ENCODE measurements around the gene PIGS.
"Not testable (repeated sequence)": the region's sequence is repeated elsewhere in the genome, so short reads cannot be mapped to it uniquely, and the experiment has no call there.

The PIGS gene

DNA sequence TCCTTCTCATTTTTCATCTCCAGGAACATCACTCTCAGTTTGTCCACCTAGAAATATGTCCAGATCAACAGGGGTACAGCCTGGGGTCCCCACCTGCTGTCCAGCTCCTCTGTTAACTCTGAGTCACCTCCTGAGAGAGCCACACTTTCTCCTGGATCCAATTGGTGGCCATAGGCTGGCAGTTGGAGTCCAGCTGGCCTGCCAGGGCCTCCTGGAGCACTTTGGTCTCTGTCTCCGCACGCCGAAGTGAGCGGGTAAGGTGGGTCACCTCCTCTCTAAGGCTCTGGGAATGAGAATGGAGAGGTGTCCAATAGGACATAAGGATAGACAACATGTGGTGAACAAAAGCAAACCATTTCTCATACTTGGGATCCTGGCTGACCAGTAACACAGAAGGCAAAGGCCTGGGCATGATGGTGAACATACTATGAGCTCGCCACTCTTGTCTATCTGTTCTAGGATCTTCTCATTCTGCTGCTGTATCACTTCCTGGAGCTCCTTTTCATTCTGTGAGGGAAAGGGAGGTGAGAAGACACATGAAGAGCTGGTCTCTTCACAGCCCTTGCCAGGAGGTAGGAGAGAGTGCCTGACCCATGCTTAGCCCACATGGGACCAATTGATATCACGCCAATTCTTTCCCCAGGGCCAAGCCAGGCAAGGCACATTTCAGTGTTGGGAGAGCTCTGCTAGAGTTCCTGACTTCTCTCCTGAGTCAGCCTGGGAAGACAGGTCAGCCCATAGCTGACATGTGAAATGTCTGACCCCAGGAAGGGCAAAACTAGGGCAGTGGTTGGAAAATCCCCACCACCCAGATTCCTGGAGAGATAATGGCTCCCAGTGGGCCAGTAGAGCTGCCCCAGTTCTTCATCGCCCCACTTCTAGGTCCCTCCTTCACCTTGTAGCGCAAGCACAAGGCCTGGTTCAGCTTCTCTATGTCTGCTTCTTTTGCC is 7.2 kb upstream of the PIGS start:
- ATAC-seq: no peak
- DNase-seq: no peak

DNA sequence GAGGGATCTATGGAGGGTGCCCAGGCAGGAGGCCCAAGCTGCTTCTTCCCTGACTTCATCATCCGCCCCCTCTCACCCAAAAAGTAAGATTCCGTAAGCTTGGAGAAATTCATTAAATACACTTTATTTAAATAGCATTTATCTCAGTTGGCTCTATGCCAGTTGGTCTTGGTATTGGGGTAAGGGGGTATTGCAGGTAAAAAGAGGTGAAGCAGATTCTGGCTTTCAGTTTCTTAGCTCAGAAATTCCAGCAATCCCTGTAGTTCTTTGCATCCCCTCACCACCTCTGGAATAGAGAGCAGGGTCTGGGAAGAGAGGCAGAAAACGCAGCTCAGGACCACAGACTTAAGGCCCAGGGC is 6.1 kb upstream of the PIGS start:
- ATAC-seq (no peak), DNase-seq (no peak)

DNA sequence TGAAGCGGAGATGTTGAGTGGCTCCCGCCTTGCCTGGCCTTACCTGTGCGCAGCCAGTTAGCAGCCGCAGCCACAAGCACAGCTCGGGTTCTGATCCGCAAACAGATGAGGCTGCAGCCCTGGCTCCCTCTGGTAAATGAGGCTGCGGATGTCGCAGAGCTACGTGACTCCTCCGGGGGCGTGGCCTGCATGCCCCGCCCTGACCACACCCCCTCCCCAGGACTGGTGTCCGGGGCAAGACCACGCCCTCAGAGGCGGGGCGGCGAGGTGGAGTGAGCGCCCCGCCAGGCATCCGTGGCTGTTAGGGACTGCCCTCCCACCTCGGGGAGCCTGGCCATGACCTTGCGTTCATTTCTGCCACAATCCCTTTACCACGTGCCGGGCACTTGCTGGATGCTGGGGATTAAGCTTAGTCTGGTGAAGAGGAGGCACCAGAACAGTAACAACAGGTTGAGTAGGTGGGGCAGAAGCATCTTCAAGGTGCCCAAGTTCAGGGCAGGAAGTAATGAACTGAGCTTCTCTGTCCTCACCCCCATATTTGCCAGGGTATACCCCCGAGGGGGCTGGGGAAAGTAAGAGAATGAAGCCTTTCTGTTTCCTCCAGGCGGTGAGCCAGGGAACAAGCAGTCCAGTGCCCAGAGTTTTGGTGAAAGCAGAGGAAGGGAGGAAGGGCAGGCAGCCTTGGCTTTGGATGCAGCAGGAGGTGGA is 5.6 kb upstream of the PIGS start, which contains the start of gene ALDOC:
Gene ALDOC (minus strand): TSS at position 138 of the 708 bp plus-strand sequence. CDS start 1,363 bp downstream, outside the sequence.
- peak; percentile 99 for DNase-seq
- peak; percentile 94 for ATAC-seq

DNA sequence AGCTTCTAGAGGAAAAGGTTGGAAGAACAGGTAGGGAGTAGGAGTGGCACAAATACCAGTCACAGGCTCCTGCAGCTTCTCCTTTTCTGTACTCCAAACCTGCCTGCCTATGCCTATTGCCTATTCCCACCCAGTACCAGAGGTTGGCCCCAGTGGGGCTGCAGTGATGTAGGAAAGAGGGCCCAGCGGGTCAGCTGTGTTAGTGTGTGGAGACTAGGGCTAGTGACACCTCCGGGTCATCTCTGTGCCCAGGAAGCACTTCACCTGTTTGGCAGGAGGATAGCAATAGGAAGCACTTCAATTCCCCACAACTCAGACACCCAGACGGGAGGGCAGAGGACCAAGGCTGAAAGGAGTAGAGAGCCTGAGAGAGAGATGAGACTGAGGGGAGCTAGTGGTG is 4.7 kb upstream of the PIGS start:
- not testable (repeated sequence) for ATAC-seq, DNase-seq

DNA sequence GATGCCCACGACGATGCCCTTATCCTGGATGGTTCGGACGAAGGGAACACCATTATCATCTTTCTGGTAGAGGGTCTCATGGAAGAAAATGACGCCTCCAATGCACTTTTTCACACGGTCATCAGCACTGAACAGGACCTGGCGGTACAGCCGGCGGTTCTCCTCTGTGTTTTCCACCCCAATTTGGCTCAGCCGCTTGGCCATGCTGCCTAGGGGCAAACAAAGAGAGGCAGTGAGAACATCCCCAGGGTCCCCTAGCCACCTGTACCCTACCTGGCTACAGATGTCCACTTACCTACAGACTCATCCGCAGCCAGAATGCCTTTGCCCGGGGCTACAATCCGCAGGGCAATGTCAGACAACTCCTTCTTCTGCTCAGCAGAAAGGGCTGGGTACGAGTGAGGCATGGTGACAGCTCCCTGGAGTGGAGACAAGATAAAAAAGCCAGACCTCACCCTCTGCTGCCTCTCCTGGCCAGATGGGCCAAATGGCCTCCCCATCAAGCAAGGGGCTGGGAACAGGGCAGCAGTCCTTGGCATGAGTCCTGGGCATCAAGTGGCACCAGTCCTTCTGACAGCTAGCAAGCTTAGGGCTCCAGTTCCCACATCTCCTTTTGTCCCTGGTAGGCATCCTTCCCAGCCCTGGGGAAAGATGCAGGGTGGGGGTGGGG is 3.9 kb upstream of the PIGS start:
- DNase-seq (no peak), ATAC-seq (no peak)

DNA sequence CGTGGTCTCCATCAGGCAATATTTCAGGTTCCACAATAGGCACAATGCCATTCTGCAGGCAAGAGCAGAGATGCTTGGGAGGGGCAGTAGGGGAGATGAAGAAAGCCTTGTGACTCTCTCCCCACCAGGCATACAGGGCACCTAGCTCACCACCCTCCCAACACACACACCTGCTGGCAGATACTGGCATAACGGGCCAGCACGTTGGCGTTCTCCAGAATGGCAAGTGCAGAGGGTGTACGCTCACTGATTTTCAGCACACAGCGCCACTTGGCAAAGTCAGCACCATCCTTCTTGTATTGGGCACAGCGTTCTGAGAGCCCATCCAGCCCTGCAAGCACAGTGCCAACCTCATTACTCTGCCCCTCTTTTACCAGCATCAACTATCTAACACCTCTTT is 3.2 kb upstream of the PIGS start:
- DNase-seq (no peak), ATAC-seq (no peak)

DNA sequence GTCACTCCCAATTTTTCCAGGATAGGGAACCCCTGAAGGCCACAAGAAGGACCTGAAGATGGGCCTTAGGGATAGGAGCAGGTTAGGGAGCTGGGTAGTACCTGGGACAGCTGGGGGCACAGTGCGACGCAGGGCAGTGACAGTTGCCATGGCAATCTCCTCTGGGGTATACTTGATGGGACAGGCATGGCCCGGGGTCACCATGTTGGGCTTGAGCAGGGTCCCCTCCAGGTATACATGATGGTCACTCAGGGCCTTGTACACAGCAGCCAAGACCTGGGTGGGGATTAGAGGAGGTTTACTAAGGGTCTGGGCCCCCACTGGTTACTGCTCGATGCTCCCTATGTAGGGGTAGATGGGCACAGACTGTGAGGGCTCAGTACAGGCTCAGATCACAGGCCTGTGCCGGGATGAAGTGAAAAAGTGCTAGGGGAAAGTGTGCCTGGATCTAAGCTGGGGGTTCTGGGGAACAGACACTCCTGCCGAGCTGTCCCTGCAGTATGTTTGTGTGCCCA is 2.7 kb upstream of the PIGS start:
- DNase-seq (no peak), ATAC-seq (no peak)

DNA sequence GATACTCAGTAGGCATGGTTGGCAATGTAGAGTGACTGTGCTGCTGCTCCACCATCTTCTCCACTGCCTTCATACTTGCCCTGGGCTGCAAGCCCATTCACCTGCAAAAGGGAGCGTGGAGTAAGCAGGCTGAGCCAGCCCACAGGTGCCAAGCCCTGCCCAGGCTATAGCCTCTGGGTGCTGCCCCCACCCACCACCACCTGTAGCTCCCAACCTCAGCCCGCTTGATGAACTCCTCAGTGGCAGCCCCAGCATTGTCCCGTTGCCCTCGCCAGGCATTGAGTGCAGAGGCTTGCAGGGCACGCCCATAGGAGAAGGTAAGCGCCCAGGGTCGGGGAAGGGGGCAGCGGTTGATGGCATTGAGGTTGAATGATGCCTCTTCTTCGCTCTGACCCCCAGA is 2.2 kb upstream of the PIGS start:
- ATAC-seq: no peak

DNA sequence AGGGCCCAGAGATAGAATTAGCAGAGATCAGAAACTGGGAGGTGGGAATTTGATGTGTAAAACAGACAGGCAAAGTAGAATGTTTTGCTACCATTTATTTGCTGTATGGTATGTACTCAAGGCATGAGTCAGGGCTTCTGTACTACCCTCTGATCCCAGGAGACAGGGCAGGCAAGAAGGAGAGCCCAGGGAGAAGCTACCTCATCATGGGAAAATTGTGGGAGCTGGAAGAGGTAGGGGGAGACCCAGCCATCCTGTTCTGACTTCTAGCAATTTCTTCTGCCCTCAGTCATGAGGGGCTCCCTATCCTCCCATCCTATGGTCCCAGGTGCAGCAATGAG is 1.7 kb upstream of the PIGS start:
- DNase-seq: no peak
- no peak for ATAC-seq

More for the DNA sequence above, 2.2 kb upstream of the PIGS start:
- no peak for DNase-seq

DNA sequence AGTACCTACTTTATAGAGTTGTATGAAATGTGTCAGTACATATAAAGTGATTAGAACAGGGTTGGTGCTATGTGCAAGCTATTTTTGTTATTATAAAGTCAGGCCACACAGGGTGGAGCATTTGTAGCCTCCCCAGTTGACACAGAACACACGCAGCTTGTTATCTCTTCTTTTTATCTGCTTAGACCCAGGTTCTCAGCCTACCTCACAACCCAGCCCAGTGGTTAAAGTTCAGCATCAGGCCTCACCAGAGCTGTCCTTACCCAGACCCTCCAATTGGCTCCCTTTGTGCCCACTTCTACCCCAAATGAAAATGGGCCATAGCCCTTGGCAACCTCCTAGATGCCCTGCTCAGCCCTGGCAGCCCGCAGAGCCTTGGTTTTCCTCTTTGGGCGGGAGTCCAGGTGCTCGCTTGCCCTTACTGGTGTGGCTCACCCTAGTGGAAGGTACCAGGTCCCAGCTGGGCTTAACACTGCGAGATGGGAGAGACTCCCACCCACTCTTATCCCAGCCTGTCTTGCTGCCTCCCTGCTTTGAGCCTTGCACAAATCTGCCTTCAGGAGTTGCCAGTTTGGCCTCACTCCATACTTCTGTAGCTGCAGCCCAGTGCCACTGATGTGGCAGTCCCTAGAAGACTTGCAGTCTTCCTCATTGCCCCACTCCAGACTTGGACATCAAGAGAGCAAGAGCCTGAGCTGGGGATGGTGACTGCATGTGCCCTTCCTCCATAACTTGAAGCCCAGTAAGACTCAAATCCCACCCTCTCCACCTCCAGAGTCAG is 1.1 kb upstream of the PIGS start:
- no peak for ATAC-seq
- DNase-seq: no peak

DNA sequence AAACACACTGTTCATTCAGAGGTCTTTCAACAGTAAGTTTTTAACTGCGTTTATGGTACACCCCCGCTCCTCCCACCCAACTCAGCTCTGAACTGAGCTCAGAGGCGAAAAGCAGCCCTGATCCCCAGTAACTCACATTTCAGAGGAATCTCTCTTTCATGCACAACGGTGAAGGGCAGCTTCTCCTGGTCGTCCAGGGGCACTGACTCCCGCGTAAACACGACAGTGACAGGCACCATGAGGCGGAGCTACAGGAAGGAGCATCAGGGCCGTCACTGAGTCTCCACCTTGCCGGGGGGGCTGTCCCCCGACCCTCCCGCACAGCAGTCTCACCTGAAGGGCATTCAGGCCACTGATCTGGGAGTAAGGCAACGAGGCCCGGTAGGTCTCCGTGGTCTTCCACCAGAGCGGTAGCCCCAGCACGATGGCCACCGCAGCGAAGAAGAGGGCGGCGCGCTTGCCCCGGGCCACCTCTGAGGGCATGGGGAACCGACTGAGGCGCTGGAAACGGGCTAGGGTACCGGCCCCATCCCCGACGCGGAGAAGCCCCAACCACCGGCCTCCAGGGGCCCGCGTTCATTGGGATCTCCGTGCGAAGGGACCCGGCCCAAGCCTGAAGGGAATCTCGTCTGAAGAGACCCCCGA is 486 bp downstream of the PIGS start:
- peak; percentile 42 for ATAC-seq
- DNase-seq: peak; percentile 62

DNA sequence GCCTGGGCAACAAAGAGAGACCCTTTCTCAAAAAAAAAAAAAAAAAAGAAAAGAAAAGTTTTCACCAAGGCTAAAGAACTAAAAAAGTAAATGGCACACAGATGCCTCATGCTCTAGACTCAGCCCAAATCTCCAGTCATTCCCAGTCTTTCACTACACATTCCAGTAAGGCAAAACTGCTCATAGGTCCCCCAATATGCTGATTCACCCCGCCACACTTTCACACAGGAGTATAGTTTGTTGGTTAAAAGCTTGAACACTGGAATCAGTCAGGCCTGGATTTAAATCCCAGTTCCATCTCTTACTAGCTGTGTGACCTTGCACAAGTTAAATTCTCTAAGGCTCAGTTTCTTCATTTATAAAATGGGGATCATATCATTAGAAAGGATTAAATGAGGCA is 1.9 kb downstream of the PIGS start:
- no peak for DNase-seq
- ATAC-seq: no peak

DNA sequence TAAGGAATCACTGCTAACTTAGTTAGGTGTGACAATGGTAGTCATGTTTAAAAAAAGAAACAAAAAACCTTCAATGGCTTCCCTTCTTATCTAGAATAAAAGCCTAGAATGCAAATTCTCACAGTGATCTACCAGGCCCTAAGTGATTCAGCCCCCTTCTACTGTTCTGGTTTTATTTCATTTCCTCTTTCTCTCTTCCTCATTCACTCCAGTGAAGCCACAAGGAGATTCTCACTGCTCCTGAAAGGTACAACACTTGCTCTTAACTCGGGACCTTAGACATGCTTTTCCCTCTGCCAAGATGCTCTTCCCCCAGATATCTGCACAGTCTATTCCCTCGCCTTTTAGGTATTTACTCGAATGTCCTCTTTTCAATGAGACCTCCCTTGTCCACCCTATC is 3.7 kb downstream of the PIGS start:
- no peak for DNase-seq
- ATAC-seq: no peak

DNA sequence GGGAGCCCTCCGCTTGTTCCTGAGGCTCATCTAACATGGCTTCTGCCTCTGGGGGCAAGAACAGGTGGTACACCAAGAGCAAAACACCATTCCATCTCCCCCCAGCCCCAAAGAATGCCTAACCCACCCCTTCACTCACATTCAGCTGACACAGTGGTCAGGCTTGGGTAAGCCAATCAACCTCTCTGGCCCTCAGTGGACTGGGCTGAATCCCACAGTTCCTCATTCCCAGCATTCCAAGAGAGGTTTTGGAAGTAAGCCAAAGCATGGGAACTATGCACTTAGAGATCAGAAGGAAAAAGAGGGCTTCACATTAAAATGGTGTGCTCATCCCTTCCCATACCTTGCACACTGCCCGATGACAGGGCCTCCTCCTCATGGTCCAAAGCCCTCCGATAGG is 7.8 kb downstream of the PIGS start:
- DNase-seq (no peak), ATAC-seq (no peak)

DNA sequence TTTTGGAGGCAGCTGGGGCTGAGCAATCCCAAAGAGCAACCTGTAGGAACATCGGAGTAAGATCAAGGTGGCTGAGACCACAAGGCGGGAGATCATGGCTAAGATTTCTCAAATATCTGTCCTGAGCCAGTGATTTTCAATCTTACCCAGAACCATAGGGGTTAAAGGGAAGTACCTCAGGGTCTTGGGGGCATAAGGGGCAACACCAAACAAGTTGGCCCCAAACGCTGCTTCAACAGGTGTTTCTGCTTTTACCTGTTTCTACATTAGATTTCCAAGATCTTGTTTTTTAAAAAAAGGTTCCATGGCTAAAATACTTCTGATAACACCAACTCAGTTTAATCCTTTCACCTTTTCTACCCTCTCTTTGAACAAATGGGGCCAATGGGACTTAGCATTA is 16.3 kb downstream of the PIGS start:
- no peak for DNase-seq
- no peak for ATAC-seq

DNA sequence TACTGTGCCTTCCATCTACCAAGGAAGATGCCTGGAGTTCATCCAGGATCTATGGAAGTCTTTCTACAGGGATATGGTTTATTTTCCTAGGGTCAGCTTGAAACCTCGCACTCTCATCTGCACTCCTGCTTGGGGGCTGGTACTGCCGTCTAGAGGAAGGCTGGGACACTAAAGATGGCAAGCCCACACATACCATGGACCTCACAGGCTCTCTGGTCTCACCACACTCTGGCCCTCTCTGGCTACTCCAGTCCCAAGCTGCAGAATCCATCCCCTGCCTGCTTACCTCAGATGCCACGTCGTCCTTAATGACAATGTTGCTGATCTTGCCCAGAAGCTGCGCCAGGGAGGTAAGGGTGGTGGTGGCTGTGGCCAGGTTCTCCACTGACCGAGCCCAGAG is 16.8 kb downstream of the PIGS start:
- ATAC-seq (no peak), DNase-seq (no peak)

DNA sequence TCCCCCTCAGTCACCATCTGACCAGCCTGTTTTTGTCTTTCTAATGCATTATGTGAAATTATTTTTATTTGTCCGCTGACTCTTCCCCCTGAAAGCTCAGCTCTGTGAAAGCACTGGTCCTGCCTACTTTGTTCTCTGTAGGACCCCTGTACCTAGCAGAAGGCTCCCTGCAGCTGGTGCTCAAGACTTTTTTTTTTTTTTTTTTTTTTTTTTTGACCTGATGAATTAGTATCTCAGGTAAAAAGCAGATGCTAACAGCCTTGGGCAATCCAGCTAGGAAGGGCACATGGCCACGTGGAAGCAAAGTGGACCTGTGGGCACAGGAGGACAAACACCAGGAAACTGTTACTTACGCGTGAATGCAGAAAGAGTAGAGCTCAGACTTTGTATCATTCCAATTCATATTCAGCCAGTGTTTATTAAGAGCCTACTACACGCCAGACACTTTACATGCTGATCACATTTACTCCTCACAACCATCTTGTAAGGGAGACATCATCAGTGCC is 18.3 kb downstream of the PIGS start:
- DNase-seq (no peak), ATAC-seq (no peak)

DNA sequence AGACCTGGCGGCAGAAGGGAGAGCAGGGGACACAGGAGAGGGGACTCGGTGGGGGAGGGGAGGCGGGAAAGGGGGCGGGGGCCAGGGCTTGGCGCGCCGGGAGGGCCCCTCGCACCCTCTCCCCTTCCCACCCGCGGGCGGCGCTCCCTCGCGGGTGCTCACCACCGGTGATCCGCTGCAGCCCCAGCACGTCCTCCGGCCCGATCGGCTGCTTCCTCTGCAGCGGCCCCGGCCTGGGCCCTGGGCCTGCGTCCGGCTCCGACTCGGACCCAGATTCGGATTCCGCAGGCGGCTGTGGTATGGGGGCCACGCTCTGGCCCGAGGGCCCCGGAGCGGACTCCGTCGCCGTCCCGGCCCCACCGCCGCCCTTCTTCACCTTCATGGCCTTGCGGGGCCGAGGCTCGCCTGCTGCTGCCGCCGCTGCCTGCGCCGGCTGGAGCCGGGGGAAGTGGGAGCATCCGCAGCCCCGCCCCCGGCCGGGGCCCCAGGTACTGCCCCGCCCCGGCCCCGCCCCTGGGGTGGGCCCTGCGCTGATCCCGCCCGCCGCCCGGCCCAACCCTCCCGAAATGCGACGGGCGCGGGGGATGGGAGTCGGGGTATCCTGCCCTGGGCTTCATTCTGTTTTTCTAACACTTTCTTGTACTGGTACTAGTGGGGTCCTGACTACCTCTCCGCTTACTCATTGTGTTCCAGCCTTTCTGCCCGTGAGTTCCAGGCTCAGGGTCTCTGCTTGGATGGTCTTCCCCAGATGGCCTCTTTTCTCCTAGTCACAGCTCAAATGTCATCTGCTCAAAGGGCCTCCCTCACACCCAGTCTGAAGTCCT is 18.9 kb downstream of the PIGS start, which contains the start of gene UNC119:
Gene UNC119 (minus strand): TSS at position 449 of the 824 bp plus-strand sequence. CDS start 67 bp downstream, at position 382.
- ATAC-seq: peak; percentile 85
- DNase-seq: peak; percentile 88

DNA sequence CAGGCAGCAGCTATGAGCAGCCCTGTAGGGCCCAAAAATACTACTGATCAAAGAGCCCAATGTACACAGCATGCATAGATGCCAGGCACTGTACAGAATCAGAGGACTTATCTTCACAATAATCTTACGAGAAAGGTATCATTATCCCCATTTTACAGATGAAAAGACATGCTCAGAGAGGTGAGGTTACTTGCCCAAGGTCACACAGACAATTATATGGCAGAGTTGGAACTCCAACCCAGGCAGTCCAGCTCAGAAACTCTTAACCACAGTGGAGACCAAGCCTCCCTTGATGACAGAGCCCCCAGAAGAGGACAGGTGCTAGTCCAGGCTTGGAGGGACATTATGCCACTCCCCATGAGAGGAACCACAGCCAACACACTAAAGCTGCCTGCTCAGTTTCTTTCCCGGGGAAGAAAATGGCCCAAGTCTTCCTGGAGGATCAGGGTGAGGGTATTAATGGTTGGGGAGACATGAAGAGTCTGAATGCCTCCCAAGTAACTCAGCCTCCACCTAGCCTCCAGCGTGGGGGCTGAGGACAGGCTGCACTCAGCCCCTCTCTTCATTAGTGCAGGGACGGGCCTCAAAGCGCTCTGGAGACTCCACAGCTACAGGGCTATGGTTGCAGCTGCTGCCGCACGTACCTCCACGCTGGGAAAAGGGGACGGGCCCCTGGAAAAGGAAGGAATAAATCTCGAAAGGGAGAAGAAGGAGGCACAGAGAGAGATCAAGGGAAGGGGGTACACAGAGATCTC is 19.7 kb downstream of the PIGS start:
- DNase-seq (no peak), ATAC-seq (no peak)
